SK-N-SH (cell line): Measurements from ENCODE around the gene EPO.

Experiments used
- CTCF ChIP-seq: fragments of 200-600 bp; sonication (generic); IDR thresholded peaks from 2 replicates; pipeline ENCODE4 v1.6.1; 2017; ENCODE audit warnings: antibody characterized with exemption, mild to moderate bottlenecking, moderate library complexity
- EP300 ChIP-seq, 2 experiments: IDR thresholded peaks; 2 replicates each; pipeline versions ENCODE4 v1.4.0 to v1.6.1; 2012; ENCODE audit warnings: borderline replicate concordance in 1 of 2, low read depth in 1 of 2, low read length in 1 of 2
- FOXM1 ChIP-seq: IDR thresholded peaks from 2 replicates; pipeline ENCODE4 v1.4.0; 2012; ENCODE audit warnings: low read depth, mild to moderate bottlenecking
- MEF2A ChIP-seq: IDR thresholded peaks from 2 replicates; pipeline ENCODE4 v1.4.0; 2012; ENCODE audit warnings: low read depth, borderline replicate concordance
- POLR2AphosphoS5 ChIP-seq: IDR thresholded peaks from 2 replicates; pipeline ENCODE4 v1.6.1; 2012; ENCODE audit warnings: low read depth, low read length

GRCh38 chr7:100678291-100678984 lies 41.8 kb upstream of the EPO start:
- TF ChIP-seq CTCF, result no peak
- no peak for TF ChIP-seq FOXM1
- TF ChIP-seq MEF2A, result no peak
- TF ChIP-seq EP300 (IDR thresholded peaks at IDR 0.05; ENCODE audit: borderline replicate concordance in 1 of 2, low read depth in 1 of 2, low read length in 1 of 2), result no peak
- no peak for TF ChIP-seq POLR2AphosphoS5
